ENCODE results near the gene PRR15L.
A peak's percentile ranks its signal among the peaks of the same experiment; 100 is the strongest.
"Not testable (repeated sequence)": the region's sequence is repeated elsewhere in the genome, so short reads cannot be mapped to it uniquely, and the experiment has no call there.

Gene PRR15L

GRCh38 chr17:47957591-47958490, at the start of gene PRR15L:
Gene PRR15L, minus strand, starts transcription at chr17:47957883. Its CDS starts 4,649 bp downstream, at chr17:47953234.
- DNase-seq = no peak

GRCh38 chr17:48006936-48007709, 49.4 kb upstream of the PRR15L start:
- DNase-seq = no peak

GRCh38 chr17:48004983-48005382, 47.3 kb upstream of the PRR15L start:
- peak; percentile 50 for DNase-seq

- no peak for DNase-seq
These were observed 45.9 kb upstream of the PRR15L start for GRCh38 chr17:48003417-48004151.

- DNase-seq = no peak
These were observed 45.3 kb upstream of the PRR15L start for GRCh38 chr17:48002916-48003416.

- DNase-seq = peak; percentile 40
These were observed 44.7 kb upstream of the PRR15L start for GRCh38 chr17:48002266-48002915.

GRCh38 chr17:48001657-48002056, 44.0 kb upstream of the PRR15L start:
- not testable (repeated sequence) for DNase-seq

GRCh38 chr17:48001197-48001596, 43.5 kb upstream of the PRR15L start:
- no peak for DNase-seq

GRCh38 chr17:47999582-47999981, 41.9 kb upstream of the PRR15L start:
- no peak for DNase-seq

GRCh38 chr17:47998044-47998443, 40.4 kb upstream of the PRR15L start:
- no peak for DNase-seq

- DNase-seq = no peak
These were observed 39.9 kb upstream of the PRR15L start for GRCh38 chr17:47997586-47997985.

- DNase-seq = no peak
These were observed 38.5 kb upstream of the PRR15L start for GRCh38 chr17:47996201-47996600.

- DNase-seq = no peak
These were observed 37.7 kb upstream of the PRR15L start for GRCh38 chr17:47995241-47995935.

- no peak for DNase-seq
These were observed 37.0 kb upstream of the PRR15L start for GRCh38 chr17:47994724-47995123.

- DNase-seq = no peak
These were observed 36.3 kb upstream of the PRR15L start for GRCh38 chr17:47993964-47994363.

GRCh38 chr17:47993031-47993564, 35.4 kb upstream of the PRR15L start:
- no peak for DNase-seq

GRCh38 chr17:47992216-47992615, 34.5 kb upstream of the PRR15L start:
- no peak for DNase-seq

GRCh38 chr17:47990962-47991731, 33.5 kb upstream of the PRR15L start:
- DNase-seq = no peak

GRCh38 chr17:47989700-47990099, 32.0 kb upstream of the PRR15L start:
- DNase-seq = no peak

- DNase-seq = no peak
These were observed 31.5 kb upstream of the PRR15L start for GRCh38 chr17:47989159-47989558.

GRCh38 chr17:47988445-47988844, 30.8 kb upstream of the PRR15L start:
- not testable (repeated sequence) for DNase-seq

Data from activated CD4-positive, alpha-beta T cell treated with anti-CD3 and anti-CD28 coated beads, Interleukin-10, Interleukin-2, amounts not matched to agents 100 ng/mL and 50 ng/mL, durations not matched to agents 16 hours and 8 hours (primary cell).